Measurements from ENCODE around the gene CAMK2D. TPM values are rescaled to one million over a fixed set of nuclear protein-coding genes. Genes with fewer than 3 reads are reported as not detected.
"Not testable (repeated sequence)": the region's sequence is repeated elsewhere in the genome, so short reads cannot be mapped to it uniquely, and the experiment has no call there.

Gene CAMK2D
- total RNA-seq, 2 experiments from 2014 or later: 33.6 to 43.1 TPM

DNA sequence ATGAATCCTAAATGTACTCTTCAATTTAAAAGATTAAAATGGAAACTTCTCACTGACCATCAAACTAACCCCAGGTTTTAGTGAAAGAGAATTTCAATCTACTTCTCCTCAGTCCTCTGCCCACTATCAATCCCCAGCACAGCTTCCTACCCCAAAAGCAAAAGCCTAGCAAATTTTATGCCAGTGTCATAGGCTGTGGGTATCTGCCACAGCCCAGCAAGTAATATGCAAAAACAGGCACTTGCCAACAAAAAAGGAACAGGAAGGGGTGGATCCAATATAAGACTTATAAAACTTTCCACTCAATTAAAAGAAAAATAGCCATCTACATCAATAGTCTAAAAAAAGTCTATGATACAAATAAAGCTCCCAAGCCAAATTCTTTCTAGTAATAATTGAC, 22.3 kb downstream of the CAMK2D start:
- CTCF ChIA-PET: no interaction called here
- no peak overlapping the region for H3K27ac Mint-ChIP-seq

DNA sequence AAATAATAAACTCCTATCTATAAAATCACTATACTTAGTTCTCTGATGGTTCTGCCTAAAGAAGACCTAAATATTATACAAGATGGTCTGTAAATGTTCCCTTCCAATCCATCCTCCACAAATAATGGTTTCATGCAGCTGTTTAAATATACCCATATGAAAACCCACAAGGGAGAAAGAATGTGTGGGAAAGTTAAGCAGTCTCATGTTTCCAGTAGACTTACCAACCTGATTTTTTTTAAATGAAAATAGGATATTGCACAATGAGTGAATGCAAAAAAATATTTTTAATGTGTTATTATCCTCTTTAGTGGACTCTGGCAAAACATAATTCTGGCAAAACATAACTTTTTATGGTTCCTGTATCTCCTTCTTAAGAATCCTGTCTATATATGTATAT, 23.3 kb downstream of the CAMK2D start:
- Mint-ChIP-seq H3K4me1 (peaks cover 32% of the 10 kb centered on the region), H3K4me3 (no peak overlapping the region), H3K27ac (no peak overlapping the region), H3K36me3 (peaks cover 49% of the 10 kb centered on the region), H3K27me3 (no peaks in the 10 kb centered on the region), H3K9me3 (ENCODE audit: low read depth) (peaks cover 9% of the 10 kb centered on the region)
- CTCF ChIA-PET: no interaction called here
- ATAC-seq (no peak), DNase-seq (no peak)

More for the DNA sequence above, 22.3 kb downstream of the CAMK2D start:
- peaks cover 29% of the 10 kb centered on the region for H3K4me1 Mint-ChIP-seq
- no peak overlapping the region for H3K4me3 Mint-ChIP-seq
- ATAC-seq: no peak
- peaks cover 9% of the 10 kb centered on the region for H3K9me3 Mint-ChIP-seq (ENCODE audit: low read depth)
- H3K27me3 Mint-ChIP-seq: no peaks in the 10 kb centered on the region
- peaks cover 49% of the 10 kb centered on the region for H3K36me3 Mint-ChIP-seq
- DNase-seq: no peak

DNA sequence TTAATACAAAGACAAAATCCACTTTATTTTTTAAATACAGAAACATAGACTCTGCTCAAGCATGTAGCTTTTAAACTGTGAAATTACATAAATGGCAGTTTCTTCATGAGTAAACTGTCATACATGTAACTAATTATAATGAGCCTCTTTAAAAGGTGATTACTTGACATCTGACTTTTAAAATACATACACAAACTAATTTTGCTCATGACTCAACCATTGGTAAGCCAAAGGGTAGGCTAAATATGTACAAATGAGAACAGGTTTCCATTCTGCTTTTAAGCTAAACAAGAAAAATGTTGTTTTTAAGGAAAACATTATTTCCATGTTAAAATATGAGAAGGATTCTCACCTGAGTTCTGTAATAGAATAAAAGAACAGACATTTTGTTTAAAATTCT, 27.9 kb downstream of the CAMK2D start:
- H3K9me3 Mint-ChIP-seq (ENCODE audit: low read depth): peaks cover 8% of the 10 kb centered on the region
- no peak overlapping the region for H3K4me3 Mint-ChIP-seq
- H3K27ac Mint-ChIP-seq: no peak overlapping the region
- H3K36me3 Mint-ChIP-seq: peaks cover 36% of the 10 kb centered on the region
- no peaks in the 10 kb centered on the region for H3K27me3 Mint-ChIP-seq
- CTCF ChIA-PET: no interaction called here
- no peak for DNase-seq
- no peak for ATAC-seq
- H3K4me1 Mint-ChIP-seq: peaks cover 25% of the 10 kb centered on the region

DNA sequence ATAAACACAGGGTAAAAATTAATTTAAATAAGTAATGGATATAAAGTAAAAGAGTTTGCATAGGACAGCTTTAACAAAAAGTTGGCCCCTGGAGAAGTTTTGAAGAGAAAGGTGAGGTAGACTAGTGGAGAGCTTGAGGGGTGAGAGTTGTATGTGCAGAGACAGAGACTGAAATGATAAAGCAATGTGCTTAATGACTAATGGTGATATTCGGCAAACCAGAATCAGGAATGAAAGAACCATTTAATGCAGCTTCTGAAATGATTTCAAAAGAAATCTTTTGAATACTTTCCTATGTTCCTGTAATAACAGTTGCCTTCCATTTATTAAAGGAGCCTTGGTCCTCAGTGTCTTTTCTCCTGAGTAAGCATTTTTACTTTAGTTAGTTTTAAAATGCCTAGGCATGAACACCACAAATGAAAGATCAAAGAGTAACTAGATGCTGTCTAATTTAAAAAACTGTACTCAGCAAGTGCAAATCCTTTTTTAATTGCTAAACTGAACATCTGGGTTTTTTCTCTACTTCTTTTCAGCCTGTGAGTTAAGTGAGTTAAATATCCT, 28.5 kb downstream of the CAMK2D start:
- Mint-ChIP-seq H3K4me1 (peaks cover 28% of the 10 kb centered on the region), H3K27me3 (no peaks in the 10 kb centered on the region), H3K27ac (no peak overlapping the region), H3K4me3 (no peak overlapping the region), H3K36me3 (peaks cover 39% of the 10 kb centered on the region), H3K9me3 (ENCODE audit: low read depth) (peaks cover 8% of the 10 kb centered on the region)
- ATAC-seq (no peak), DNase-seq (no peak)
- CTCF ChIA-PET: no interaction called here

GRCh38 chr4:113730467-113731216, 30.9 kb downstream of the CAMK2D start:
- ATAC-seq (no peak), DNase-seq (no peak)
- peaks cover 28% of the 10 kb centered on the region for H3K36me3 Mint-ChIP-seq
- no peak overlapping the region for H3K27ac Mint-ChIP-seq
- no peak overlapping the region for H3K4me3 Mint-ChIP-seq
- H3K9me3 Mint-ChIP-seq (ENCODE audit: low read depth): peaks cover 5% of the 10 kb centered on the region
- H3K4me1 Mint-ChIP-seq: peaks cover 47% of the 10 kb centered on the region
- CTCF ChIA-PET: no interaction called here
- H3K27me3 Mint-ChIP-seq: no peaks in the 10 kb centered on the region

DNA sequence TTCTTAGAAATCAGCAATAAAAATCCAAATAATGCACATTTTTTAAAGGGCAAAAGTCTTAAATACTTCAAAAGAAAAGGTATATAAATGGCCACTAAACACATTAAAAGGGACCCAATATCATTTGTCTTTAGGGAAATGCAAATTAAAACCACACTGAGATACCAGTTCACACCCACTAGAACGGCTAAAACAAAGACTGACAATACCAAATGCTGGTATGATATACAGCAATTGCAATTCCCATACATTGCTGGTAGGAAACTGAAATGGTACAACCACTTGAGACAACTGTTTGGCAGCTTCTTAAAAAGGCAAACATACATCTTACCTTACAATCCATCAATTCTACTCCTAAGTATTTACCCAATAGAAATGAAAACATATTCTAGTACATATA, 33.7 kb downstream of the CAMK2D start:
- ATAC-seq (no peak), DNase-seq (no peak)
- peaks cover 2% of the 10 kb centered on the region for H3K9me3 Mint-ChIP-seq (ENCODE audit: low read depth)
- H3K36me3 Mint-ChIP-seq: peaks cover 18% of the 10 kb centered on the region
- no peak overlapping the region for H3K27ac Mint-ChIP-seq
- H3K27me3 Mint-ChIP-seq: no peaks in the 10 kb centered on the region
- H3K4me1 Mint-ChIP-seq: peaks cover 35% of the 10 kb centered on the region
- CTCF ChIA-PET: interaction anchor here (1.7 kb wide), 1 partner anchor 14 kb away, joined by 3 read pairs; no protein-coding TSS in a partner anchor
- no peak overlapping the region for H3K4me3 Mint-ChIP-seq

GRCh38 chr4:113725963-113726362, 35.6 kb downstream of the CAMK2D start:
- DNase-seq (no peak), ATAC-seq (no peak)
- no peak overlapping the region for H3K27ac Mint-ChIP-seq
- H3K4me1 Mint-ChIP-seq: peaks cover 29% of the 10 kb centered on the region
- H3K36me3 Mint-ChIP-seq: peaks cover 17% of the 10 kb centered on the region
- peaks cover under 1% of the 10 kb centered on the region for H3K9me3 Mint-ChIP-seq (ENCODE audit: low read depth)
- no peaks in the 10 kb centered on the region for H3K27me3 Mint-ChIP-seq
- H3K4me3 Mint-ChIP-seq: no peak overlapping the region
- CTCF ChIA-PET: no interaction called here

DNA sequence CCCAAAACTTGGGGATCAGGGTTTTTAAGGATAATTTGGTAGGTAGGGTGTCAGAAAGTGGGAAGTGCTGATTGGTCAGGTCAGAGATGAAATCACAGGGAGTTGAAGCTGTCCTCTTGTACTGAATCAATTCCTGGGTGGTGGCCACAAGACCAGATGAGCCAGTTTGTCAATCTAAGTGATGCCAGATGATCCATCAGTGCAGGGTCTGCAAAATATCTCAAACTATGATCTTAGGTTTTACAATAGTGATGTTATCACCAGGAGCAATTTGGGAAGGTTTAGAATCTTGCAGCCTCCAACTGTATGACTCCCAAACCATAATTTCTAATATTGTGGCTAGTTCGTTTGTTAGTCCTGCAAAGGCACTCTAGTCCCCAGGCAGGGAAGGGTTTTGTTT, 43.3 kb downstream of the CAMK2D start:
- Mint-ChIP-seq H3K36me3 (peaks cover 34% of the 10 kb centered on the region), H3K27me3 (no peaks in the 10 kb centered on the region), H3K9me3 (ENCODE audit: low read depth) (no peaks in the 10 kb centered on the region), H3K4me1 (no peaks in the 10 kb centered on the region), H3K4me3 (no peak overlapping the region), H3K27ac (no peak overlapping the region)
- CTCF ChIA-PET: no interaction called here
- no peak for ATAC-seq
- no peak for DNase-seq

GRCh38 chr4:113711883-113712662, 49.5 kb downstream of the CAMK2D start:
- H3K27ac Mint-ChIP-seq: no peak overlapping the region
- CTCF ChIA-PET: no interaction called here
- no peak for DNase-seq

DNA sequence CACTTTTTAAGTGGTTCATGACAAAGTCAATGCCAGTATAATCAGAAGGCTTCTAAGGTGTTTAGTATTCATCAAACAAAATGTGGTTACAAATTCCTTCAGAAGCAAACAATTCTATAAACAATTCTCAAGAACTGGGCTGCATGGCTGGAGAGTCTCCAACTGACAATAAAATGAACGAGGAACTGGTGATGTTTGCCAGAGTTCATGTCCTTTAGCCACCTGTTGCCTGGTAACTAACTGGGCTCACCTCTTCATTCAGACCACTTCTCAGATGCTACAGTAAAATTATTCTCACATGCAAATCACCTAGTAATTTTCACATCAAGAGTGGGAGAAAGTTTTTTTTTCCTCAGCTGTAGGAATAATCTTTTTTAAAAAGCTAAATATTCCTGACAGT, 53.3 kb downstream of the CAMK2D start:
- Mint-ChIP-seq H3K4me3 (no peak overlapping the region), H3K27me3 (no peaks in the 10 kb centered on the region), H3K9me3 (ENCODE audit: low read depth) (no peaks in the 10 kb centered on the region), H3K36me3 (peaks cover 14% of the 10 kb centered on the region), H3K4me1 (peaks cover 10% of the 10 kb centered on the region), H3K27ac (no peak overlapping the region)
- no peak for DNase-seq
- CTCF ChIA-PET: no interaction called here
- no peak for ATAC-seq

More at GRCh38 chr4:113711883-113712662, 49.5 kb downstream of the CAMK2D start:
- H3K27me3 Mint-ChIP-seq: no peaks in the 10 kb centered on the region
- no peak overlapping the region for H3K4me3 Mint-ChIP-seq
- H3K36me3 Mint-ChIP-seq: peaks cover 21% of the 10 kb centered on the region
- no peaks in the 10 kb centered on the region for H3K9me3 Mint-ChIP-seq (ENCODE audit: low read depth)
- no peak for ATAC-seq
- peaks cover 6% of the 10 kb centered on the region for H3K4me1 Mint-ChIP-seq

DNA sequence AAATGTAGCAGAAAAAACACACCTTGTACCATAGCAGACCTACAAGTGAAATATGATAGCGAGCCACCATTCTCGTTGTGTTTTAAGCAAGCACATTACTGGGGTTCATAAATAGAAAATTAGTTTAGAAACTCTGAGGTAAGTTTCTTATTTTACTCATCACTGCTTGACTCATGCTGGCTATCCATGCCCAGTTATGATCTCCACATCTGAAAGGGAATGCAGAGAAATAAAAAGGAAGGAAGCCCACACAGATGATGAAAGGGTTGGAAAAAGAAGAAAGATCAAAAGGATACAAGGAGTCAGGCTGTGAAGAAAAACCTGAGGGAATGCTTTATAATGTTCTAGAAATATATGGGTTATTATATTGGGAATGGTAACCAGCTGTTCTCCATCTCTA, 54.5 kb downstream of the CAMK2D start:
- peaks cover 17% of the 10 kb centered on the region for H3K36me3 Mint-ChIP-seq
- DNase-seq (no peak), ATAC-seq (no peak)
- no peak overlapping the region for H3K27ac Mint-ChIP-seq
- no peaks in the 10 kb centered on the region for H3K9me3 Mint-ChIP-seq (ENCODE audit: low read depth)
- H3K4me3 Mint-ChIP-seq: no peak overlapping the region
- H3K4me1 Mint-ChIP-seq: peaks cover 10% of the 10 kb centered on the region
- CTCF ChIA-PET: no interaction called here
- no peaks in the 10 kb centered on the region for H3K27me3 Mint-ChIP-seq

- ATAC-seq; DNase-seq; H3K4me3 Mint-ChIP-seq; CTCF ChIA-PET; H3K9me3 Mint-ChIP-seq (ENCODE audit: low read depth); H3K27ac Mint-ChIP-seq; H3K27me3 Mint-ChIP-seq: not testable (repeated sequence)
- H3K36me3 Mint-ChIP-seq: peaks cover 24% of the 10 kb centered on the region
- peaks cover 16% of the 10 kb centered on the region for H3K4me1 Mint-ChIP-seq
Observed at GRCh38 chr4:113705097-113705496, 56.4 kb downstream of the CAMK2D start.

DNA sequence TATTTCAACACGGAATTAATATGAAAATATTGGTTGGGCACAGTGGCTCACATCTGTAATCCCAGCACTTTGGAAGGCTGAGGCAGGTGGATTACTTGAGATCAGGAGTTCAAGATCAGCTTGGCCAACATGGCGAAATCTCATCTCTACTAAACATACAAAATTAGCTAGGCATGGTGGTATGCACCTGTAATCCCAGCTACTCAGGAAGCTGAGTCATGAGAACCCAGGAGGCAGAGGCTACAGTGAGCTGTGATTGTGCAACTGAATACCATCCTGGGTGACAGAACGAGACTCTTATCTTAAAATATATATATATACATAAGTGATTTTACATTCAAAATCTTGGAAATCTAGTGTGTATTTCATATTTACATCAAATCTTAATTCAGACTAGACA, 58.9 kb downstream of the CAMK2D start:
- Mint-ChIP-seq H3K4me1 (peaks cover 16% of the 10 kb centered on the region), H3K36me3 (peaks cover 27% of the 10 kb centered on the region)
- not testable (repeated sequence) for H3K27ac Mint-ChIP-seq; ATAC-seq; H3K9me3 Mint-ChIP-seq (ENCODE audit: low read depth); H3K4me3 Mint-ChIP-seq; H3K27me3 Mint-ChIP-seq; DNase-seq
- CTCF ChIA-PET: interaction anchor here (0.7 kb wide), 1 partner anchor 9 kb away, joined by 3 read pairs; no protein-coding TSS in a partner anchor

DNA sequence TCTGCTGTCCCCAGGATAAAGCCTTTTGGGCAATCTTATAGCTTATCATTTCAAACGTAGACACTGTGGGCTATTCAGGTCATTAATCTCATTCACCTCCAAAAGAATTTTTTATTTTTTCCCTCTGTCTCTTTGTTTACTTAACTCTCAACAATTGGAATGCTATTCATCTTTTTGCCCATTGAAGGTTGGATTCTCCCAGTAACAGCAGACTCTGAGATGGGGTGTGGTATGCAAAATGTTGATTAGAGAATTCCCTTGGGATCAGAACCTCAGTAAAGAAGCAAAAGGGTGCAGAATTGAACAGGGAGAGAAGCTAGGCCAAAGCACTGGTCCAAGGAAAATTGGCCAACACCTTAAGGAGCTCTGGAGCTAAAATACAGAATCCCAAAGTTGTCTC, 60.4 kb downstream of the CAMK2D start:
- H3K27me3 Mint-ChIP-seq: no peaks in the 10 kb centered on the region
- no peak overlapping the region for H3K4me3 Mint-ChIP-seq
- H3K36me3 Mint-ChIP-seq: peaks cover 27% of the 10 kb centered on the region
- CTCF ChIA-PET: no interaction called here
- H3K27ac Mint-ChIP-seq: no peak overlapping the region
- H3K4me1 Mint-ChIP-seq: peaks cover 10% of the 10 kb centered on the region
- ATAC-seq (no peak), DNase-seq (no peak)
- H3K9me3 Mint-ChIP-seq (ENCODE audit: low read depth): no peaks in the 10 kb centered on the region

All from activated CD8-positive, alpha-beta memory T cell treated with anti-CD3 and anti-CD28 coated beads, Interleukin-2, amount 10 ng/mL, durations not matched to agents 7 days and 5 days (primary cell).